Right lobe of liver (tissue), 6 donors: Measurements from ENCODE around the gene PGA3. TPM values are rescaled to one million over a fixed set of nuclear protein-coding genes. Genes with fewer than 3 reads are reported as not detected.
"Not testable (repeated sequence)": the region's sequence is repeated elsewhere in the genome, so short reads cannot be mapped to it uniquely, and the experiment has no call there.

Source experiments
- ATAC-seq, 4 donors: fragments of 200-7000 bp; cut with Tn5 transposase; one replicate each; pipeline ENCODE4 v1.9.1; 2020; ENCODE audit warnings: mild to moderate bottlenecking in 4 of 4, moderate library complexity in 4 of 4
- DNase-seq, 3 donors: peaks; one replicate each; pipeline ENCODE4 v3.0.0-alpha.2; 2020
- H3K27ac ChIP-seq, 3 donors: fragments of 200-600 bp; one replicate each; pipeline ENCODE4 v1.8.0; 2022
- H3K27me3 ChIP-seq, 2 donors: fragments of 200-600 bp; one replicate each; pipeline ENCODE4 v1.8.0; 2022
- H3K36me3 ChIP-seq, 4 donors: fragments of 200-600 bp; sonication (generic) in 1 of 4; one replicate each; pipeline versions ENCODE4 v1.5.1 to v1.8.0; 2017 to 2022; ENCODE audit warnings: control low read depth in 1 of 4
- H3K4me1 ChIP-seq, 4 donors: fragments of 200-600 bp; sonication (generic) in 1 of 4; one replicate each; pipeline versions ENCODE4 v1.5.1 to v1.8.0; 2017 to 2022; ENCODE audit warnings: control low read depth in 1 of 4
- H3K4me3 ChIP-seq, 3 donors: fragments of 200-600 bp; one replicate each; pipeline ENCODE4 v1.8.0; 2022
- H3K9me3 ChIP-seq, 4 donors: fragments of 200-600 bp; sonication (generic) in 1 of 4; one replicate each; pipeline versions ENCODE4 v1.5.1 to v1.8.0; 2017 to 2022; ENCODE audit warnings: control low read depth in 1 of 4
- POLR2A ChIP-seq: fragments of 450-650 bp; IDR thresholded peaks from one replicate; pipeline ENCODE4 v1.6.1; 2017; ENCODE audit warnings: antibody characterized with exemption, mild to moderate bottlenecking
- WGBS: methylation state at CpG from one replicate; pipeline ENCODE4 v1.1.6; 2018; ENCODE audit warnings: low coverage, low lambda C conversion rate; ENCODE audit not compliant: insufficient coverage; ENCODE audit errors: missing lambda C conversion rate; 5-methylcytosine and 5-hydroxymethylcytosine counted together
- intact Hi-C, 2 donors: fragments of 100-400 bp; cut with DNase I; formaldehyde crosslinking; loops; one replicate each; pipeline versions ENCODE4 v1.11.2 to v1.14.1; 2022
- total RNA-seq, 6 experiments: library from RNA; depleted of rRNA in 2 of 6; stranded (reverse); fragments of >200 nt in 2 of 6; fragmentation: NEBNext Ultra II Directional in 3 of 6; extraction: Animal tissue kit (Norgen Biotek cat#: 25700) in 3 of 6; gene quantifications; one replicate each; pipeline versions ENCODE4 v1.1.0 to v1.2.4, GENCODE V29; 2016 to 2023
- TF ChIP-seq, protein P1 (sequence below), 4 donors: fragments of 200-600 bp in 3 of 4; fragments of 450-650 bp in 1 of 4; IDR thresholded peaks; one replicate each; pipeline versions ENCODE4 v1.5.1 to v1.8.0; 2016 to 2022; ENCODE audit warnings: antibody characterized with exemption in 4 of 4, mild to moderate bottlenecking in 2 of 4
- donor health status: DM: no; HTN: yes; CAD: no.
- donor health status: DM: no; HTN: no; CAD: no.
- donor health status: DM: no; HTN: no; CAD: no.
- donor health status: DM: no; HTN: yes; CAD: no.
- donor health status: DM: no; HTN: yes; CAD: no.

The PGA3 gene
- total RNA-seq, 6 experiments from 2014 or later, result 0.15 to 0.55 (median 0.23) TPM; not detected in 3

DNA sequence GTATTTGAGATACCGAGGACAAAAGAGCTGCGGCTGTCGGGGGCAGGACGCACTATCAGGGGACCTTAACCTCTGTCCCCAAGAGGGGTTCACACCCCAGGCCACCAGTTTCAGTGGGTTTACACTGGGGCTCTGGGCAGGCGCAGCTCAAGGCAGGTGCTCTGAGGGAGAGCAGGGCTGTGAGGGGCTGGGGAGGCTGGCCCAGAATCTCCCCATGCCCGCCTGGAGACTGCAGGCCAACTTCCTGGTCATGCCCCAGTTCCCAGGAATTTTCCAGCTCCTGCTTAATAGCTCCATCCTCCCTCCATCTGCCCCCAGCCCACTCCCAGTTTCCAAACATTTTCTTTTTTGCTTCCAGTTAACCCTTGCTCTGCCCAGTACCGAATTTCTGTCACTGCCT lies 7.6 kb upstream of the PGA3 start:
- Histone ChIP-seq H3K4me3 (no peak overlapping the region), H3K9me3 (no peaks in the 10 kb centered on the region), H3K4me1 (no peaks in the 10 kb centered on the region), H3K27ac (no peak overlapping the region), H3K36me3 (no peaks in the 10 kb centered on the region), H3K27me3 (no peaks in the 10 kb centered on the region)
- ATAC-seq, result no peak
- 60% methylated on average over 1 of the region's 7 CpGs for WGBS
- TF ChIP-seq POLR2A, result no peak
- TF ChIP-seq, protein P1, sequence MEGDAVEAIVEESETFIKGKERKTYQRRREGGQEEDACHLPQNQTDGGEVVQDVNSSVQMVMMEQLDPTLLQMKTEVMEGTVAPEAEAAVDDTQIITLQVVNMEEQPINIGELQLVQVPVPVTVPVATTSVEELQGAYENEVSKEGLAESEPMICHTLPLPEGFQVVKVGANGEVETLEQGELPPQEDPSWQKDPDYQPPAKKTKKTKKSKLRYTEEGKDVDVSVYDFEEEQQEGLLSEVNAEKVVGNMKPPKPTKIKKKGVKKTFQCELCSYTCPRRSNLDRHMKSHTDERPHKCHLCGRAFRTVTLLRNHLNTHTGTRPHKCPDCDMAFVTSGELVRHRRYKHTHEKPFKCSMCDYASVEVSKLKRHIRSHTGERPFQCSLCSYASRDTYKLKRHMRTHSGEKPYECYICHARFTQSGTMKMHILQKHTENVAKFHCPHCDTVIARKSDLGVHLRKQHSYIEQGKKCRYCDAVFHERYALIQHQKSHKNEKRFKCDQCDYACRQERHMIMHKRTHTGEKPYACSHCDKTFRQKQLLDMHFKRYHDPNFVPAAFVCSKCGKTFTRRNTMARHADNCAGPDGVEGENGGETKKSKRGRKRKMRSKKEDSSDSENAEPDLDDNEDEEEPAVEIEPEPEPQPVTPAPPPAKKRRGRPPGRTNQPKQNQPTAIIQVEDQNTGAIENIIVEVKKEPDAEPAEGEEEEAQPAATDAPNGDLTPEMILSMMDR (IDR thresholded peaks at IDR 0.05), result no peak
- DNase-seq, result no peak
- intact Hi-C loops, result no loop called here

DNA sequence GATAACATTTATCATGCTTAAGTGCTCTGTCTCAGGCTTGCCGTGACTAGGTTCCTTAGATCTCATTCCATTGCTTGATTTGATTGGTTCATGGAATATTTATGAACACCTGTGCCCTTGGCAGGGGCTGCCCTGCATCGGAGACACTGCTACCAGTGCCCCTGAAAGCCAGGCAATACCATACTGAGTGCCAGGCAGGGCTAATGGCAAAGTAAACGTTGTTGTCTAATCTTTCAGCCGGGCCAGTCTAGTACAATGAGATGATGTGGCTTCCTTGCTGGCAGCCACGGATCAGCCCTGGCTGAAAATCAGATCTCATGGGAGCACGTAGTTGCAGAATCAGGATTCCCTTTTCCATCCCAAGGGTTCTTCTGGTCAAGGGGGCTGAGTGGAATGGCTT lies 5.0 kb upstream of the PGA3 start:
- intact Hi-C loops, result no loop called here
- Histone ChIP-seq H3K27ac (no peak overlapping the region), H3K4me1 (no peaks in the 10 kb centered on the region), H3K4me3 (no peak overlapping the region), H3K27me3 (no peaks in the 10 kb centered on the region), H3K36me3 (no peaks in the 10 kb centered on the region), H3K9me3 (no peaks in the 10 kb centered on the region)
- TF ChIP-seq, protein P1 (IDR thresholded peaks at IDR 0.05), result no peak
- no peak for TF ChIP-seq POLR2A
- DNase-seq (no peak), ATAC-seq (no peak)
- 61% methylated on average over 2 of the region's 6 CpGs for WGBS

DNA sequence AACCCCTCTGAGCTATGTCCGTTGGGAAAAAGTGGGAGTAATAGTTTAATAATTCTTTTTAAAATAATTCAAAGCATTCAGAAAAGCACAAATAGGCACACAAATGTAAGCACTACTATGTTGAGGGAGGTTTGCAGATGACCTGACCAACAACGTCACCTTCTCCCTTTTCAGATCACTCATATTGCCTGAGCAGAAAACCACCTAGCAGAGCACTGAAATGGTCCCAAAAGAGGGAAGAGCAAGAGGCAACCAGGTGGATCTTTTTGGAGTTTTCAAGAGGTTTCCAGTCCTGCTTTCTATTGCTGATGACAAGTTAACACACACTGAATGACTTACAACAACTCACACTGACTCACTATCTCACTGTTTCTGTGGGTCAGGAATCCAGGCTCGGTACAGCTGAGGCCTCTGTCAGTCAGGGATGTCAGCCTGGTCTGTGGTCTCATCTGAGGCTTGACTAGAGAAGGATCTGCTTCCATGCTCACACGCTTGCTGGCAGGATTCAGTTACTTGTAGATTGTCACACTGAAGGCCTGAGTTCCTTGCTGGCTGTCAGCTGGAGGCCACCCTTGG lies 4.3 kb upstream of the PGA3 start:
- TF ChIP-seq, protein P1 (IDR thresholded peaks at IDR 0.05), result no peak
- no peak for TF ChIP-seq POLR2A
- H3K27ac ChIP-seq, result no peak overlapping the region
- H3K36me3 ChIP-seq, result no peaks in the 10 kb centered on the region
- no peak for DNase-seq
- no peak overlapping the region for H3K4me3 ChIP-seq
- intact Hi-C loops, result no loop called here
- H3K4me1 ChIP-seq, result no peaks in the 10 kb centered on the region
- 83% methylated on average over 1 of the region's 4 CpGs for WGBS
- H3K9me3 ChIP-seq, result no peaks in the 10 kb centered on the region
- H3K27me3 ChIP-seq, result no peaks in the 10 kb centered on the region
- ATAC-seq, result no peak

DNA sequence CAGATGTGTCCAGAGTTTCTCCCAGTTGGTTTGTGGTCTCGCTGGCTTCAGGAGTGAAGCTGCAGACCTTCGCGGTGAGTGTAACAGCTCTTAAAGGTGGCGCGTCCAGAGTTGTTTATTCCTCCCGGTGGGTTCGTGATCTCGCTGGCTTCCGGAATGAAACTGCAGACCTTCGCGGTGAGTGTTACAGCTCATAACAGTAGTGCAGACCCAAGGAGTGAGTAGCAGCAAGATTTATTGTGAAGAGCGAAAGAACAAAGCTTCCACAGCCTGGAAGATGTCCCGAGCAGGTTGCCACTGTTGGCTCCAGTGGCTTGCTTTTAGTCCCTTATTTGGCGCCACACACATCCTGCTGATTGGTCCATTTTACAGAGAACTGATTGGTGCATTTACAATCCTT lies 1.8 kb upstream of the PGA3 start:
- ATAC-seq, result no peak
- intact Hi-C loops, result no loop called here
- H3K4me1 ChIP-seq, result no peaks in the 10 kb centered on the region
- DNase-seq, result no peak
- no peak overlapping the region for H3K27ac ChIP-seq
- no peaks in the 10 kb centered on the region for H3K36me3 ChIP-seq
- no peaks in the 10 kb centered on the region for H3K27me3 ChIP-seq
- TF ChIP-seq, protein P1 (IDR thresholded peaks at IDR 0.05), result no peak
- TF ChIP-seq POLR2A, result no peak
- WGBS, result 78% methylated on average over 3 of the region's 14 CpGs
- H3K4me3 ChIP-seq, result no peak overlapping the region
- no peaks in the 10 kb centered on the region for H3K9me3 ChIP-seq

DNA sequence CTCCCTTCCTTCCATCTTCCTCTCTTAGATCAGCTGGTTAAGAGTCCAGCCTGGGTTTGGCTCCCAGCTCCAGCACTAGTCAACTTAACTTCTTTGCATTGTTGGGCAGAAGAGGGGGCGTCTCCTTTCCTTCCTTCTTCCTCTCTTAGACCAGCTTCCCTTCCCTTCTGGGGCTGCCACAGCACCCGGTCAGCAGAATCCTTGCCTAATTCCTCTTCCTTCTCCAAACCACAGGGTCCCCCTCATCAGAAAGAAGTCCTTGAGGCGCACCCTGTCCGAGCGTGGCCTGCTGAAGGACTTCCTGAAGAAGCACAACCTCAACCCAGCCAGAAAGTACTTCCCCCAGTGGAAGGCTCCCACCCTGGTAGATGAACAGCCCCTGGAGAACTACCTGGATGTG lies 558 bp downstream of the PGA3 start:
- H3K27me3 ChIP-seq, DNase-seq, H3K4me1 ChIP-seq, H3K4me3 ChIP-seq, H3K27ac ChIP-seq, H3K9me3 ChIP-seq, intact Hi-C loops, H3K36me3 ChIP-seq: not testable (repeated sequence)
- ATAC-seq, result peak; percentile 41 to 69 (median 48)
- no CpG with 5 or more reads among the region's 5 CpGs for WGBS

DNA sequence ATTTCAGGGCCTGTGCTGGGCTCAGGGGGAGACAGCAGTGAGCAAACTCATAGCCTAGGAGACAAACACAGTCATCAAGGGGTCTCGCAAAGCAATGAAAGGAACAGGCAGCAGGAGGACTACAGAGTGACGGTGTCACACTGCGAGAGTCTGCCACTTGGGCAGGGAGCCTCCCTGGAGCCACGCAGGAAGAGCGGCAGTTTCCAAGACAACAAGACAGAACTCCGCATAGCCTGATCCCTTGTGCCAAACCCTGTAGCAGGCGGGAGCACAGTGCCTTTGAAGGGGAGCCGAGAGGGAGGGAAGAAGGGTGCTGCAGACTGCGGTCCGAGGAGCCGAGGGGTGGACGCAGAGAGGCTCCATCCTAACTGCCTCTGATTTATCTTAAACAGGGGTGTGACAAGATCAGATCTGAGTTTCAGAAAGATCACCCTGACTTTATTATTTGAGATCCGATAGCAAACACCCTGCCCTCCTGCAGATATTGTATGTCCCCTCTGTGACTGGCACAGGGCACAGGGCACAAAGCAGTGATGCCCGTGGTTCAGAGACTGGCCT lies 1.3 kb downstream of the PGA3 start:
- H3K27ac ChIP-seq, ATAC-seq, H3K36me3 ChIP-seq, H3K27me3 ChIP-seq, intact Hi-C loops, H3K4me1 ChIP-seq, DNase-seq, H3K9me3 ChIP-seq, H3K4me3 ChIP-seq: not testable (repeated sequence)
- WGBS, result 60% methylated on average over 13 of the region's 14 CpGs

DNA sequence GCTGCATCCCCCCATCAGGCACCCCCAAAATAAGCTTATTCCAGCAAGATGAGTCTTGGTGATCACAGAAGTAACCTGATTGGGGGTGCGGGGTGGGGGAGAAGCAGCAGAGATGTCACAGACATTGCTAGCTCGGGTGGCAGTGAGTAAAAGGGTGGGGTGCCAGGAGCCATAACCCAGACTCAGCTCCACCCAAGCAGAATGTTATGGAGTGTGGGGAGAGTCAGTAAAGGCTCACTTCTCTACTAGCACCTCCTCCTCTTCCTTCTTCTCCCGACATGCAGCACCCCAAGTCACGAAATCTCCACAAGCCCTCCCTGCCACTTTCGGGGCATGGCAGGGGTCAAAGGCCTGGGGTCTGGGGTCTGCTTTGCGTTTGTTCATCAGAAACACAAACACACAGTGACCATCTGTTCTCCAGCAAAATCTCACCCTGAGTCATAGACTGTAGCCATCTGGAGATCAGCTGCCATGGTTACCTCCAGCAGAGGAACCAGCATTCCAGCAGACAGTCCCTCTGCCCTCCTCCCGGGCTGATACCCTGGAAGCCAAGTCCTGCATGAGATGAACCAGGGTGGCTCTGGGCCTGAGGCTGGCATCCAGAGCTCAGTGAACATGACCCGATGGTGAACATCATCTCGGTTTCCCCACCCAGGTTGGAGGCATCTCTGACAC lies 4.5 kb downstream of the PGA3 start:
- ATAC-seq, H3K4me3 ChIP-seq, DNase-seq, intact Hi-C loops, H3K27ac ChIP-seq, H3K9me3 ChIP-seq, H3K27me3 ChIP-seq, H3K36me3 ChIP-seq, H3K4me1 ChIP-seq: not testable (repeated sequence)
- WGBS, result no CpG with 5 or more reads among the region's 9 CpGs

DNA sequence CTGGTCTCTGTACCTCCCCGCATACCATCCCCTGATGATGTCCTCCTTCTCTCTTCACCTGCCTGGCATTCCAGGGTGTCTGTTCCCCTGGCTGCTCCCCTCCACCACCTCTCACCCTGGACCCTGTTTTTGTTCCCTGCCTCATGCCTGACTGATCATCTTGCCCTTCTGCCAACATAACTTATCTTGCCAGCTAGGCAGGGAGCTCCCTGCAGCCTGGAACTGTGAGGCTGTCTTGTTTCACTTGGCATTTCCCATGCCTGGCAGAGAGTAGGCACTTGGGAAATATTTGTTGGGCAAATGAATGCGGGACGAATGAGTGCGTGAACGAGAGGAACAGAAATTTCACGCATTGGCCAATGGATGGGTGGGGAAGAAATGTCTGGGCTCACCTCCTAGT lies 7.3 kb downstream of the PGA3 start:
- ATAC-seq, H3K27me3 ChIP-seq, DNase-seq, H3K4me3 ChIP-seq, H3K27ac ChIP-seq, intact Hi-C loops, H3K9me3 ChIP-seq, H3K36me3 ChIP-seq, H3K4me1 ChIP-seq: not testable (repeated sequence)
- WGBS, result no CpG with 5 or more reads among the region's 6 CpGs
